ENCODE results near the gene MSH5. TPM values are rescaled to one million over a fixed set of nuclear protein-coding genes. Genes with fewer than 3 reads are reported as not detected.

MSH5 gene
- total RNA-seq, 4 donors from 2014 or later: 2.3 to 7.9 (median 6.8) TPM

GRCh38 chr6:31727034-31727716, 12.6 kb upstream of the MSH5 start:
- intact Hi-C loops (cut with DNase I): no loop called here
- Histone ChIP-seq H3K4me1 (peaks cover 21 to 74% (median 28%) of the 10 kb centered on the region in 3 donors), H3K27ac (peak overlapping the region; percentile 31 to 98 (median 96)), H3K36me3 (peaks cover 7 to 44% (median 12%) of the 10 kb centered on the region in 3 donors), H3K27me3 (no peaks in the 10 kb centered on the region), H3K4me3 (peak overlapping the region in 1 of 4 donors; percentile 23), H3K9me3 (no peaks in the 10 kb centered on the region)
- 20 to 60% methylated on average over 1 to 3 of the region's 7 CpGs for WGBS, 2 donors
- TF ChIP-seq CTCF (IDR thresholded peaks at IDR 0.05) (no peak), POLR2A (IDR thresholded peaks at IDR 0.05) (no peak)
- no peak for DNase-seq

GRCh38 chr6:31727717-31728671, 11.8 kb upstream of the MSH5 start:
- intact Hi-C loops (cut with DNase I): no loop called here
- Histone ChIP-seq H3K9me3 (no peaks in the 10 kb centered on the region), H3K4me3 (peak overlapping the region in 3 of 4 donors; percentile 73 to 91 (median 85)), H3K4me1 (peaks cover 21 to 80% (median 28%) of the 10 kb centered on the region in 3 donors), H3K27ac (peak overlapping the region; percentile 31 to 98 (median 96)), H3K27me3 (no peaks in the 10 kb centered on the region), H3K36me3 (peaks cover 15 to 52% (median 19%) of the 10 kb centered on the region in 3 donors)
- no peak for DNase-seq
- TF ChIP-seq POLR2A (IDR thresholded peaks at IDR 0.05): no peak
- no peak for TF ChIP-seq CTCF (IDR thresholded peaks at IDR 0.05)
- 68 to 74% methylated on average over 18 to 19 of the region's 41 CpGs for WGBS, 2 donors

- peak within 1 kb of the TSS; percentile 68 to 91 (median 79) for H3K4me3 ChIP-seq
- DNase-seq: no peak
- TF ChIP-seq POLR2A (IDR thresholded peaks at IDR 0.05) (no peak), CTCF (IDR thresholded peaks at IDR 0.05) (peak in 4 of 6 experiments; percentile 53 to 78 (median 63))
- H3K27me3 ChIP-seq: no peaks in the 10 kb centered on the region
- no peaks in the 10 kb centered on the region for H3K9me3 ChIP-seq
- H3K36me3 ChIP-seq: peaks cover 24 to 61% (median 28%) of the 10 kb centered on the region in 3 donors
- intact Hi-C loops (cut with DNase I): no loop called here
- H3K4me1 ChIP-seq: peaks cover 26 to 90% (median 33%) of the 10 kb centered on the region in 3 donors
- WGBS, 2 donors: 17 to 49% methylated on average over 21 to 25 of the region's 36 CpGs
- peak within 1 kb of the TSS; percentile 90 to 98 (median 96) for H3K27ac ChIP-seq
Observed at GRCh38 chr6:31728767-31729514, 10.9 kb upstream of the MSH5 start, which contains the start of gene DDAH2. Gene DDAH2 (minus strand): TSS chr6:31729299. CDS start chr6:31729161, 138 bp downstream.

GRCh38 chr6:31729515-31729978, 10.3 kb upstream of the MSH5 start:
- Histone ChIP-seq H3K27ac (peak overlapping the region; percentile 90 to 98 (median 96)), H3K4me1 (peaks cover 31 to 93% (median 39%) of the 10 kb centered on the region in 3 donors), H3K36me3 (peaks cover 27 to 67% (median 32%) of the 10 kb centered on the region in 3 donors), H3K9me3 (no peaks in the 10 kb centered on the region), H3K4me3 (peak overlapping the region; percentile 68 to 91 (median 79)), H3K27me3 (no peaks in the 10 kb centered on the region)
- intact Hi-C loops (cut with DNase I): no loop called here
- TF ChIP-seq POLR2A (IDR thresholded peaks at IDR 0.05) (peak in 2 of 4 donors; percentile 10 to 36), CTCF (IDR thresholded peaks at IDR 0.05) (peak in 2 of 6 experiments; percentile 56 to 71)
- WGBS, 2 donors: 0 to 1% methylated on average over 14 to 16 of the region's 29 CpGs
- DNase-seq: no peak

All from esophagus squamous epithelium (tissue), 5 donors.